ENCODE results near the gene HACD3. TPM values are rescaled to one million over a fixed set of nuclear protein-coding genes. Genes with fewer than 3 reads are reported as not detected.

HACD3 gene
- total RNA-seq, 1 experiment from 2014 or later: 118 TPM

DNA sequence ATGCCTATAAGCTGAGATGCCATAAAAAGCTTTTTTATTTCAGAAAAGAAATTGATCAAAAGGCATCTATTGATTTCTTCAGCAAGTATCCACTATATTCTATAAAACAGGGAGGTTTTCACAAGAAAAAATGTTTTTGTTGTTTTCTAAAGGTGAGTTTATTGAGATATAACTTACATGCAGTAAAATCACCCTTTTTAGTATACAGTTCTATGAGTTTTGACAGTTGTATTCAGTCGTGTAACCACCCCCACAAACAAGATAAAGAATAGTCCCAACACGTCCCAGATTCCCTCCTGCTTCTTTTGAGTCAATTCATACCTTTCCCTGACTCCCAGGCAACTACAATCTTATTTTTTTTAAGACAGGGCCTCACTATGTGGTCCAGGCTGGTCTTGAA is 72.9 kb downstream of the HACD3 start:
- BruUV-seq (replicated peaks): no TSS peak
- intact Hi-C loops (cut with micrococcal nuclease; ENCODE audit: unreplicated experiment): no loop called here

DNA sequence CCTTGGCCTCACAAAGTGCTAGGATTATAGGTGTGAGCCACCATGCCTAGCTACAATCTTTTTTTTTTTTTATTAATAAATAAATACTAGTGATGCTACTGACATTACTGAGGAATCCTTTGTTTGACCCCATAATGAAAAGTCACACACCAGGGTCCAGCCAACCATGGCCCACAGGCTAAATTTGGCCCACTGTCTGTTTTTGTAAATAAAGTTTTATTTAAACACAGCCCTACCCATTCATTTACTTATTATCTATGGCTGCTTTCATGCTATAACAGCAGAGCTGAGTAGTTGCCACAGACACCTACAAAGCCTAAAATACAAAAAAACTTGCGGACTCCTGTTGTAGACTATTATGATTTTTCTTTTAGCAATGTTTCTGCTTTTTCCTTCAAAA is 73.3 kb downstream of the HACD3 start:
- no peak for TF ChIP-seq CTCF (IDR thresholded peaks at IDR 0.05; ENCODE audit: insufficient read depth in 1 of 2, low read depth in 1 of 2, low read length in 1 of 2, severe bottlenecking in 1 of 2, unreplicated experiment in 1 of 2)

More for the DNA sequence above, 72.9 kb downstream of the HACD3 start:
- H3K4me3 Mint-ChIP-seq (ENCODE audit: unreplicated experiment): no peak overlapping the region
- no peaks in the 10 kb centered on the region for H3K27me3 Mint-ChIP-seq (ENCODE audit: insufficient read depth, unreplicated experiment)
- Histone ChIP-seq H3K27me3 (replicated peaks; ENCODE audit: control insufficient read depth, insufficient read depth, low read length) (no peaks in the 10 kb centered on the region), H3K36me3 (ENCODE audit: control insufficient read depth, insufficient read depth, low read length) (no peaks in the 10 kb centered on the region), H3K9me3 (no peaks in the 10 kb centered on the region), H3K4me3 (ENCODE audit: low read depth, low read length) (no peak overlapping the region), H3K4me1 (no peaks in the 10 kb centered on the region)
- POLR2A ChIA-PET: no interaction called here
- TF ChIP-seq CTCF (IDR thresholded peaks at IDR 0.05; ENCODE audit: insufficient read depth in 1 of 2, low read depth in 1 of 2, low read length in 1 of 2, severe bottlenecking in 1 of 2, unreplicated experiment in 1 of 2): no peak
- no peaks in the 10 kb centered on the region for H3K9me3 Mint-ChIP-seq (ENCODE audit: unreplicated experiment)
- no peak for DNase-seq
- H3K27ac Mint-ChIP-seq (ENCODE audit: unreplicated experiment): no peak overlapping the region
- no peaks in the 10 kb centered on the region for H3K4me1 Mint-ChIP-seq (ENCODE audit: low read depth, unreplicated experiment)
- H3K36me3 Mint-ChIP-seq (ENCODE audit: insufficient read depth, unreplicated experiment): peaks cover 26% of the 10 kb centered on the region
- CTCF ChIA-PET: no interaction called here

GRCh38 chr15:65610871-65611718 is 80.8 kb downstream of the HACD3 start, which contains the start of gene INTS14:
Gene INTS14, minus strand, starts transcription at chr15:65611131. Its CDS starts 3,751 bp downstream, at chr15:65607380.
- intact Hi-C loops (cut with micrococcal nuclease; ENCODE audit: unreplicated experiment): loop anchor here (1.0 kb wide), 1 partner anchor 258 kb away; the partner anchor contains the start of gene RAB11A
- Mint-ChIP-seq H3K4me1 (ENCODE audit: low read depth, unreplicated experiment) (peaks cover 7% of the 10 kb centered on the region), H3K27ac (ENCODE audit: unreplicated experiment) (peak within 1 kb of the TSS; percentile 99), H3K9me3 (ENCODE audit: unreplicated experiment) (no peaks in the 10 kb centered on the region), H3K36me3 (ENCODE audit: insufficient read depth, unreplicated experiment) (peaks cover 11% of the 10 kb centered on the region), H3K27me3 (ENCODE audit: insufficient read depth, unreplicated experiment) (no peaks in the 10 kb centered on the region), H3K4me3 (ENCODE audit: unreplicated experiment) (peak within 1 kb of the TSS; percentile 97)
- CTCF ChIA-PET: interaction anchor here (0.5 to 1.2 kb wide), 12 partner anchors 15 to 319 kb away, joined by 3 to 9 read pairs (median 4); partner anchors contain the start of gene RAB11A
- Histone ChIP-seq H3K9me3 (no peaks in the 10 kb centered on the region), H3K27me3 (replicated peaks; ENCODE audit: control insufficient read depth, insufficient read depth, low read length) (no peaks in the 10 kb centered on the region), H3K4me1 (peaks cover 9% of the 10 kb centered on the region), H3K4me3 (ENCODE audit: low read depth, low read length) (peak within 1 kb of the TSS; percentile 63), H3K36me3 (ENCODE audit: control insufficient read depth, insufficient read depth, low read length) (no peaks in the 10 kb centered on the region)
- peak; percentile 66 to 69 for TF ChIP-seq CTCF (IDR thresholded peaks at IDR 0.05; ENCODE audit: insufficient read depth in 1 of 2, low read depth in 1 of 2, low read length in 1 of 2, severe bottlenecking in 1 of 2, unreplicated experiment in 1 of 2)
- POLR2A ChIA-PET: interaction anchor here (0.5 to 1.4 kb wide), 9 partner anchors 15 to 375 kb away, joined by 3 to 16 read pairs (median 5); partner anchors contain the start of genes DENND4A and RNU5B-1
- peak; percentile 96 to 98 for DNase-seq
- BruUV-seq (replicated peaks): no TSS peak

More for the DNA sequence above, 73.3 kb downstream of the HACD3 start:
- H3K9me3 Mint-ChIP-seq (ENCODE audit: unreplicated experiment): no peaks in the 10 kb centered on the region
- no peak overlapping the region for H3K27ac Mint-ChIP-seq (ENCODE audit: unreplicated experiment)
- intact Hi-C loops (cut with micrococcal nuclease; ENCODE audit: unreplicated experiment): no loop called here
- no peaks in the 10 kb centered on the region for H3K9me3 ChIP-seq
- H3K27me3 Mint-ChIP-seq (ENCODE audit: insufficient read depth, unreplicated experiment): no peaks in the 10 kb centered on the region
- H3K36me3 Mint-ChIP-seq (ENCODE audit: insufficient read depth, unreplicated experiment): peaks cover 22% of the 10 kb centered on the region
- H3K27me3 ChIP-seq (replicated peaks; ENCODE audit: control insufficient read depth, insufficient read depth, low read length): no peaks in the 10 kb centered on the region
- ChIA-PET POLR2A (no interaction called here), CTCF (no interaction called here)
- H3K36me3 ChIP-seq (ENCODE audit: control insufficient read depth, insufficient read depth, low read length): no peaks in the 10 kb centered on the region
- no peak overlapping the region for H3K4me3 Mint-ChIP-seq (ENCODE audit: unreplicated experiment)
- no TSS peak for BruUV-seq (replicated peaks)
- DNase-seq: no peak
- H3K4me1 ChIP-seq: no peaks in the 10 kb centered on the region
- no peaks in the 10 kb centered on the region for H3K4me1 Mint-ChIP-seq (ENCODE audit: low read depth, unreplicated experiment)
- H3K4me3 ChIP-seq (ENCODE audit: low read depth, low read length): no peak overlapping the region
